Loucy (cell line): ENCODE measurements around the gene USP11.

Source experiments
- H2AFZ ChIP-seq: fragments of 200-600 bp; sonication (generic); 2 replicates; pipeline ENCODE4 v1.6.0; 2016; ENCODE audit warnings: antibody characterized with exemption, mild to moderate bottlenecking, low read length, moderate library complexity
- H3F3A ChIP-seq: fragments of 200-600 bp; 2 replicates; pipeline ENCODE4 v1.6.0; 2016; ENCODE audit warnings: antibody characterized with exemption, low read depth, mild to moderate bottlenecking
- H3K27me3 ChIP-seq: fragments of 200-600 bp; sonication (generic); 2 replicates; pipeline ENCODE4 v1.6.1; 2014; ENCODE audit warnings: low read length, mild to moderate bottlenecking; ENCODE audit not compliant: insufficient read depth, poor library complexity, severe bottlenecking
- H3K36me3 ChIP-seq: fragments of 200-600 bp; sonication (generic); 2 replicates; pipeline ENCODE4 v1.6.1; 2016; ENCODE audit warnings: low read length; ENCODE audit not compliant: insufficient read depth
- H3K4me1 ChIP-seq: fragments of 200-600 bp; sonication (generic); 2 replicates; pipeline ENCODE4 v1.5.1; 2014; ENCODE audit warnings: low read length, mild to moderate bottlenecking; ENCODE audit not compliant: insufficient read depth, poor library complexity, severe bottlenecking
- H3K4me2 ChIP-seq: fragments of 200-600 bp; sonication (generic); 2 replicates; pipeline ENCODE4 v1.6.0; 2014; ENCODE audit warnings: antibody characterized with exemption, low read length, low read depth, mild to moderate bottlenecking; ENCODE audit not compliant: poor library complexity, severe bottlenecking
- H3K4me3 ChIP-seq: fragments of 200-600 bp; sonication (generic); 2 replicates; pipeline ENCODE4 v1.5.1; 2014; ENCODE audit warnings: low read length, mild to moderate bottlenecking, mixed read lengths; ENCODE audit not compliant: poor library complexity, severe bottlenecking
- H3K79me2 ChIP-seq: fragments of 200-600 bp; sonication (generic); 2 replicates; pipeline ENCODE4 v1.6.1; 2014; ENCODE audit warnings: low read length; ENCODE audit not compliant: insufficient read depth
- H3K9ac ChIP-seq: fragments of 200-600 bp; sonication (generic); 2 replicates; pipeline ENCODE4 v1.6.0; 2014; ENCODE audit warnings: mild to moderate bottlenecking, low read depth, low read length, moderate library complexity; ENCODE audit not compliant: poor library complexity, severe bottlenecking
- H3K9me2 ChIP-seq: fragments of 200-600 bp; sonication (generic); replicated peaks from 2 replicates; pipeline ENCODE4 v1.6.1; 2016; ENCODE audit warnings: low read depth, low read length, mixed read lengths
- H3K9me3 ChIP-seq: fragments of 200-600 bp; sonication (generic); 2 replicates; pipeline ENCODE4 v1.6.1; 2014; ENCODE audit warnings: mild to moderate bottlenecking, antibody characterized with exemption, low read length, low read depth; ENCODE audit not compliant: insufficient read depth
- H4K20me1 ChIP-seq: fragments of 200-600 bp; sonication (generic); 2 replicates; pipeline ENCODE4 v1.6.0; 2014; ENCODE audit warnings: antibody characterized with exemption, low read length, mild to moderate bottlenecking; ENCODE audit not compliant: insufficient read depth, poor library complexity, severe bottlenecking
- CTCF ChIP-seq: fragments of 200-600 bp; sonication (generic); conservative IDR thresholded peaks from 2 replicates; pipeline ENCODE4 v1.5.1; 2014; ENCODE audit warnings: mild to moderate bottlenecking, antibody characterized with exemption, low read length
- EZH2phosphoT487 ChIP-seq: fragments of 200-600 bp; IDR thresholded peaks from 2 replicates; pipeline ENCODE4 v1.6.1; 2018; ENCODE audit warnings: antibody characterized with exemption, mild to moderate bottlenecking, moderate library complexity, borderline replicate concordance

The USP11 gene

GRCh38 chrX:47240619-47241018 is 7.8 kb downstream of the USP11 start:
- no peak overlapping the region for H2AFZ ChIP-seq
- no peak overlapping the region for H3K9ac ChIP-seq
- peaks cover 42% of the 10 kb centered on the region for H3K79me2 ChIP-seq
- peaks cover 18% of the 10 kb centered on the region for H4K20me1 ChIP-seq
- no peak for TF ChIP-seq EZH2phosphoT487
- no peak for TF ChIP-seq CTCF
- H3K27me3 ChIP-seq, result no peaks in the 10 kb centered on the region
- peaks cover 50% of the 10 kb centered on the region; the same call in 1 of the 2 replicates for H3K36me3 ChIP-seq
- H3K4me3 ChIP-seq, result no peak overlapping the region
- no peaks in the 10 kb centered on the region for H3F3A ChIP-seq
- H3K4me2 ChIP-seq, result no peak overlapping the region
- H3K9me2 ChIP-seq, result no peaks in the 10 kb centered on the region
- no peaks in the 10 kb centered on the region for H3K9me3 ChIP-seq
- H3K4me1 ChIP-seq, result peaks cover 6% of the 10 kb centered on the region

- H3K4me1 ChIP-seq, result no peaks in the 10 kb centered on the region
- H3K9me2 ChIP-seq, result no peaks in the 10 kb centered on the region
- H3K27me3 ChIP-seq, result no peaks in the 10 kb centered on the region
- TF ChIP-seq EZH2phosphoT487 (no peak), CTCF (no peak)
- no peak overlapping the region for H3K9ac ChIP-seq
- peaks cover 58% of the 10 kb centered on the region; the same call in 1 of the 2 replicates for H3K36me3 ChIP-seq
- peaks cover 10% of the 10 kb centered on the region for H4K20me1 ChIP-seq
- no peak overlapping the region for H3K4me3 ChIP-seq
- H2AFZ ChIP-seq, result no peak overlapping the region
- H3K79me2 ChIP-seq, result peaks cover 34% of the 10 kb centered on the region
- no peaks in the 10 kb centered on the region for H3F3A ChIP-seq
- no peaks in the 10 kb centered on the region for H3K9me3 ChIP-seq
- no peak overlapping the region for H3K4me2 ChIP-seq
Measured at GRCh38 chrX:47241201-47242011, 8.6 kb downstream of the USP11 start.

GRCh38 chrX:47242321-47242720 is 9.5 kb downstream of the USP11 start:
- no peaks in the 10 kb centered on the region for H3F3A ChIP-seq
- no peaks in the 10 kb centered on the region for H3K4me1 ChIP-seq
- H3K4me2 ChIP-seq, result no peak overlapping the region
- H3K36me3 ChIP-seq, result peaks cover 59% of the 10 kb centered on the region; the same call in 1 of the 2 replicates
- no peak overlapping the region for H2AFZ ChIP-seq
- H3K9me2 ChIP-seq, result no peaks in the 10 kb centered on the region
- H3K27me3 ChIP-seq, result no peaks in the 10 kb centered on the region
- no peaks in the 10 kb centered on the region for H3K9me3 ChIP-seq
- no peak overlapping the region for H3K4me3 ChIP-seq
- peaks cover 25% of the 10 kb centered on the region; the same call in 1 of the 2 replicates for H3K79me2 ChIP-seq
- peaks cover 6% of the 10 kb centered on the region for H4K20me1 ChIP-seq
- no peak for TF ChIP-seq EZH2phosphoT487
- no peak for TF ChIP-seq CTCF
- H3K9ac ChIP-seq, result no peak overlapping the region
